Panc1 (cell line): ENCODE results near the gene SRC. TPM values are rescaled to one million over a fixed set of nuclear protein-coding genes. Genes with fewer than 3 reads are reported as not detected.

ENCODE experiments used
- ATAC-seq: fragments of 200-7000 bp; cut with Tn5 transposase; 2 replicates; pipeline ENCODE4 v1.9.1; 2020; ENCODE audit warnings: mild to moderate bottlenecking, moderate library complexity
- BruUV-seq: library from RNA; stranded (reverse); fragments of 400-500 nt; replicated peaks from 2 replicates; lab custom pipeline; 2021; lab: Mats Ljungman, UMichigan
- CTCF ChIA-PET: fragments of 300-600 bp; sonication (Branson Sonifier 250); formaldehyde crosslinking; loops from one replicate; lab custom pipeline; 2022; ENCODE audit warnings: antibody characterized with exemption; lab: Charles Lee
- POLR2A ChIA-PET: fragments of 300-600 bp; sonication (Branson Sonifier 250); formaldehyde crosslinking; loops from one replicate; lab custom pipeline; 2022; ENCODE audit warnings: antibody characterized with exemption; lab: Charles Lee
- DNase-seq: peaks from one replicate; pipeline ENCODE4 v3.0.0-alpha.2; 2010; ENCODE audit warnings: low read depth, low spot score
- H3K27ac ChIP-seq: 2 replicates; pipeline ENCODE4 v1.5.1; 2011; ENCODE audit warnings: mild to moderate bottlenecking, low read length, inconsistent platforms
- H3K27me3 ChIP-seq: fragments of 200-500 bp; sonication (Bioruptor generic); 2 replicates; pipeline ENCODE4 v1.6.0; 2014; ENCODE audit warnings: low read length, inconsistent platforms; ENCODE audit not compliant: control insufficient read depth, insufficient read depth
- H3K36me3 ChIP-seq: fragments of 200-500 bp; sonication (Bioruptor generic); 2 replicates; pipeline ENCODE4 v1.5.1; 2014; ENCODE audit warnings: inconsistent platforms, mild to moderate bottlenecking, low read length, moderate library complexity; ENCODE audit not compliant: control insufficient read depth, insufficient read depth
- H3K4me1 ChIP-seq: 2 replicates; pipeline ENCODE4 v1.5.1; 2011; ENCODE audit warnings: inconsistent platforms, mild to moderate bottlenecking, low read length, moderate library complexity; ENCODE audit not compliant: control insufficient read depth, insufficient read depth
- H3K4me3 ChIP-seq, 2 experiments: 2 replicates each; pipeline ENCODE4 v1.5.1; 2011 to 2012; ENCODE audit warnings: low read depth in 2 of 2, low read length in 2 of 2, mild to moderate bottlenecking in 2 of 2, inconsistent platforms in 1 of 2, moderate library complexity in 1 of 2
- H3K9me3 ChIP-seq: fragments of 200-500 bp; sonication (Bioruptor generic); 2 replicates; pipeline ENCODE4 v1.5.1; 2014; ENCODE audit warnings: low read depth, mild to moderate bottlenecking, inconsistent platforms, low read length, moderate library complexity; ENCODE audit not compliant: control insufficient read depth, insufficient read depth
- CTCF ChIP-seq: fragments of 450-650 bp; IDR thresholded peaks from 2 replicates; pipeline ENCODE4 v1.5.1; 2017; ENCODE audit warnings: mild to moderate bottlenecking
- POLR2AphosphoS5 ChIP-seq: IDR thresholded peaks from 2 replicates; pipeline ENCODE4 v1.6.1; 2012; ENCODE audit warnings: mild to moderate bottlenecking, low read depth, low read length, moderate library complexity
- REST ChIP-seq, 2 experiments: IDR thresholded peaks; 2 replicates each; pipeline ENCODE4 v1.6.1; 2011 to 2012; ENCODE audit warnings: low read depth in 2 of 2, control low read depth in 1 of 2, low read length in 1 of 2, mild to moderate bottlenecking in 1 of 2, moderate library complexity in 1 of 2; ENCODE audit not compliant: insufficient read depth in 1 of 2
- SIN3A ChIP-seq: IDR thresholded peaks from 2 replicates; pipeline ENCODE4 v1.6.1; 2012; ENCODE audit warnings: low read depth, mild to moderate bottlenecking, low read length, moderate library complexity, borderline replicate concordance; ENCODE audit not compliant: insufficient read depth
- TCF7L2 ChIP-seq: IDR thresholded peaks from 2 replicates; pipeline ENCODE4 v1.6.1; 2011; ENCODE audit warnings: mild to moderate bottlenecking, low read depth, low read length, inconsistent platforms
- in situ Hi-C: cut with HindIII; loops from 2 replicates; pipeline ENCODE4 v1.10.0; 2016; ENCODE audit warnings: low sequenced_read_pairs, low pct_unique_long_range_greater_than_20kb
- intact Hi-C: fragments of 100-400 bp; cut with micrococcal nuclease; formaldehyde crosslinking; loops from one replicate; pipeline ENCODE4 v1.10.0; 2022; ENCODE audit not compliant: unreplicated experiment
- total RNA-seq: library from RNA; stranded (reverse); gene quantifications from one replicate; pipeline ENCODE4 v1.2.1, GENCODE V29; 2021; ENCODE audit not compliant: unreplicated experiment

SRC gene
- total RNA-seq, 1 experiment from 2014 or later = 24.9 TPM

- no peak overlapping the region for H3K27ac ChIP-seq
Observed at GRCh38 chr20:37403107-37404033, 57.4 kb downstream of the SRC start.

GRCh38 chr20:37404461-37404890 lies 58.5 kb downstream of the SRC start:
- Histone ChIP-seq H3K27me3 (no peaks in the 10 kb centered on the region), H3K4me1 (peaks cover 7% of the 10 kb centered on the region), H3K4me3 (no peak overlapping the region), H3K36me3 (no peaks in the 10 kb centered on the region), H3K9me3 (no peaks in the 10 kb centered on the region), H3K27ac (no peak overlapping the region)
- TF ChIP-seq SIN3A = no peak
- DNase-seq (no peak), ATAC-seq (no peak)
- no TSS peak for BruUV-seq
- in situ Hi-C loops = no loop called here
- intact Hi-C loops = no loop called here
- CTCF ChIA-PET = no interaction called here
- POLR2A ChIA-PET = no interaction called here

More at GRCh38 chr20:37403107-37404033, 57.4 kb downstream of the SRC start:
- in situ Hi-C loops = no loop called here
- Histone ChIP-seq H3K27me3 (no peaks in the 10 kb centered on the region), H3K9me3 (no peaks in the 10 kb centered on the region), H3K36me3 (no peaks in the 10 kb centered on the region), H3K4me3 (no peak overlapping the region), H3K4me1 (peaks cover 7% of the 10 kb centered on the region)
- no peak for TF ChIP-seq POLR2AphosphoS5
- no peak for TF ChIP-seq CTCF
- TF ChIP-seq REST (IDR thresholded peaks at IDR 0.05; ENCODE audit: insufficient read depth in 1 of 2, low read depth in 2 of 2, low read length in 1 of 2) = no peak
- TF ChIP-seq SIN3A = no peak
- no peak for TF ChIP-seq TCF7L2
- ChIA-PET POLR2A (no interaction called here), CTCF (no interaction called here)
- no TSS peak for BruUV-seq
- ATAC-seq = no peak
- no peak for DNase-seq
- intact Hi-C loops = no loop called here

- no peaks in the 10 kb centered on the region for H3K36me3 ChIP-seq
- ATAC-seq = no peak
- POLR2A ChIA-PET = no interaction called here
- no TSS peak for BruUV-seq
- H3K9me3 ChIP-seq = no peaks in the 10 kb centered on the region
- TF ChIP-seq REST (IDR thresholded peaks at IDR 0.05; ENCODE audit: insufficient read depth in 1 of 2, low read depth in 2 of 2, low read length in 1 of 2) = no peak
- TF ChIP-seq TCF7L2 = no peak
- TF ChIP-seq CTCF = no peak
- TF ChIP-seq POLR2AphosphoS5 = no peak
- TF ChIP-seq SIN3A = no peak
- peaks cover 7% of the 10 kb centered on the region for H3K4me1 ChIP-seq
- in situ Hi-C loops = no loop called here
- CTCF ChIA-PET = no interaction called here
- no peak for DNase-seq
- H3K4me3 ChIP-seq = no peak overlapping the region
- H3K27ac ChIP-seq = no peak overlapping the region
- no peaks in the 10 kb centered on the region for H3K27me3 ChIP-seq
- intact Hi-C loops = loop anchor here (5.0 kb wide), 1 partner anchor 122 kb away; the partner anchor contains the start of gene BLCAP
Observed at GRCh38 chr20:37405351-37405897, 59.5 kb downstream of the SRC start.
